ENCODE measurements around the gene TBX3. TPM values are rescaled to one million over a fixed set of nuclear protein-coding genes. Genes with fewer than 3 reads are reported as not detected.
A peak's percentile ranks its signal among the peaks of the same experiment; 100 is the strongest.

Gene TBX3
- total RNA-seq, 1 donor from 2014 or later = 55.1 TPM

DNA sequence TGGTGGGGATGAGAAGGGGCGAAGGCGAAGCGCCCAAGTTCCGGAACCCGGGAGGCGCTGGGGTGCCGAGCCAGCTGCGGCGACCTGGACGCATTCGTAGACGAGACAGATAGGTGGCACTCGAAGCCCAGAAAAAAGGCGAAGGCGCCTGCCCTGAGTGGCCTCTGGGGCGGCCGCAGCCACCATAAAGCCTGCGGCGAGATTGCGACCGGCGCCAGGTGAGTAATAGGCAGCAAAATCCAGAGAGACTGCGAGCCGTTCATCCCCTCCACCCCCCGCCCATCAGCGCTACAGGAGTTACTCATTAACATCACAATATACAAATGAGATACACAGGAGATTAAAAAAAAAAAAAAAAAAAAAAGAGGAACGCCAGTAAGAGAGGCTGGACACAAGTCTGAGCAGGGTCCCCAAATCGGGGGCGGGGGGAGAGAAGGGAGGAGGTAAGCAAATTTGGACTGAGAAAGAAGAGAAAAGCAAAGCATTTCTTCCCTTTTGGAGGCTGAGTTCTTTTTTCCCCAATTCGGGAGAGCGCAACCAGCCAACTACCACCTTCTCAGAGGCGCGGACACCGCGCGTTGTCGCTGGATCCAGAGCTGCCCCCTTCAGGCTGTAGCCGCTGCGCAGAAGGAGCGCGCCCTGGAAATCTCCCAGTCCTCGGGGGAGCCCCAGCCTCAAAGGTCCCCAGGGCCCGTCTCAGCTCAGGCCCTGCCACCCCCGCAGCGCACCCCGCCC is 15.7 kb downstream of the TBX3 start:
- DNase-seq = peak; percentile 90

DNA sequence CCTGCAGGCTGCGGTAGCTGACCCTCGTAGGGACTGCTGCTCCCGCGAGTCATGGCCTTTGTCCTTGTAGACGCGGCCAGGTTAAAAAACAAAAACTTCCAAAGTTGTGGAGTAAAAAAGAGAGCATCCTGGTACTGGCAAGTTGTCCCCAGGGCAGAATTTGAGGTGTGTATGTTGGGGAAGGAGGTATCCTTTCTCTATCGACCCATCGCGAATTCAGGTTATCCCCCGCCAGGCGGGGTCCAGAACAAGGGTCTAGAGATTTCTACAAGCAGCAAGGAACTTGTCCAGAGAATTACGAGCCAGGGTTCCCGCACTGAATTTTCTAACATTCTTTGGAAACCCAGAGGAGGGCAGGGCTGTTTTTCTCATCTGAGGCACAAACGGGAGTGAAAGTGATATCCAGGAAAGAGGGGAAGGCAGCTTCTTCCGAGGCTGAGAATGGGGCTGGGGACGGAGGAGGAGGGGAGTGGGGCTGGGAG is 16.3 kb downstream of the TBX3 start:
- no peak for DNase-seq

DNA sequence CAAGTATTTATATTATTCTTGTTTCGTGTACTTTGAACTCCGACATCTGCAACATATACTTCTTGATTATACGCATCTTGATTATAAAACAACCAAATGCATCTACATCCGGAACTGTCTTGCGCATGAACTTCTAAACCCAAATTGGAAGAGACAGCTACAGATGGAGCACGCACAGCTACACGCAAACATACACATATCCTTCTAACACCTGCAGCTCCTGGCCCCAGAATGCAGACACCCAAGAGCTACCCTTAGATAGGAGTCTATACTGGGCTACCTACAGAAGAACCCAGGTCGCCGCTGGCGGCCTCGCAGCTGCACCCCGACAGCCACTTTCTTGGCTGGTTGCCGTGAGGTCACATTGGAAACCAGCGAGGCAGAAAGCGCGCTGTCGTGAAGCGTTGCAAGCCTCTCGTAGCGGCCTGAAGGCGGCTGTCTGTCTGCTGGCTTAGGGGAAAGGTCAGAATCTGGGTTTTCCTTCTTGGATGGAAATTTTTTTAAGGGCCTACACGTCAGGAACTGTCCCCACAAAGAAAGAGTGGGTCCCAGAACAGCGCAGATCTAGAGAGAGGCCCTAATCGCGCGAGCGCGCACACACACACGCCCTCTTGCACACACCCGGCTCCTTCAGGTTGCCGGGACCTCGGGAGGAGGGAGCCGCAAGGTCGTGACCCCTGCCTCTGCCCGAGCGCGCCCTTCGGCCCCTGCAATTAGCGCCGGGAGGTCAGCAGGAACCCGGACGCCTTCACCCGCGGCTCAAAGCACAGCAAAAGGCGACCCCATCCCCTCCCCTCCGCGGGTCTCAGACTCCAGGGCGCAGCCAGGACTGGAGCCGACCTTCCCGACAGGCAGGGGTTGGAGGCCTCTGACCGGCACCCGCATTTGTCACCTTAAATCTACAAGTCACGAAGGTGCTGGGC is 17.0 kb downstream of the TBX3 start:
- DNase-seq = peak; percentile 27

DNA sequence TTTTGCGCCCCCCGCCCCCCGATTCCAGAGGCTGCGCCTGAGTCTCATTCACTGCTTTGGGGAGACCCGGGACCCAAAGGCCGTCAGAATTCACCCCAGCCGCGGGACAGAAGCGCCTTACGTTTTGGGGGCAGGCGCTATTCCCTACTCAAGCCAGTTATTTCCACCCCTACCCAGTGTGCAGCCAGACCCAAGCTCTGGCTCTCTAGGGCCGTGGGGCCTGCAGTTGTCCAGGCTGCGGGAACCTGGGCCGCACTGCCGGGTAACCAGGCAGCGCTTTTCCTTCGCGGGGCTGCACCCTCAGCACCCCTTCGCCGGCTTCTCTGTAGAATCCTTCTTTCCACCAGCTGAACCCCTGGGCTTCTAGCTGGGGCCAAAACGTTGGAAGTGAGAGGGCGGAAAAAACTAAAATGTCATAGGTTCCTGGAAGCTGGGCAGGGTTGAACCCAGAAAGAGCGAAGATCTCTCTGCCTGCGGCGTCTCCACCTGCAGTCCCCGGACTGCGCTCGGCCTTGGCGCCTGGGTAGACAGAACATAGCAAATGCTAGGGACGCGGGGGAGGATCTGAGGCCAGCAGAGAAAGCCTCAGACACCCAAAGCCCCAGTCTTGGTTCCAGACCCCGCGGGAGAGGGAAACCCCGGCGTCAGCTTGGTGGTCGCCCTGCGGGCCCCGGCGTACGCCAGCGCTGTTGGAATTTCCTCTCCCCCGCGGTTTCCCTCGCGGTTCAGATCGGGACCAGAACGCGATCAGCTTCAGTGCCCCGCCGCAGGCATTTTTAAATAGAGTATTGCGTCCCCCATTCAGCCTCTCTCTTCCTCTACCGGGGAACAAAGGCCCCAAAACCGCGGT is 18.3 kb downstream of the TBX3 start:
- DNase-seq = peak; percentile 18

DNA sequence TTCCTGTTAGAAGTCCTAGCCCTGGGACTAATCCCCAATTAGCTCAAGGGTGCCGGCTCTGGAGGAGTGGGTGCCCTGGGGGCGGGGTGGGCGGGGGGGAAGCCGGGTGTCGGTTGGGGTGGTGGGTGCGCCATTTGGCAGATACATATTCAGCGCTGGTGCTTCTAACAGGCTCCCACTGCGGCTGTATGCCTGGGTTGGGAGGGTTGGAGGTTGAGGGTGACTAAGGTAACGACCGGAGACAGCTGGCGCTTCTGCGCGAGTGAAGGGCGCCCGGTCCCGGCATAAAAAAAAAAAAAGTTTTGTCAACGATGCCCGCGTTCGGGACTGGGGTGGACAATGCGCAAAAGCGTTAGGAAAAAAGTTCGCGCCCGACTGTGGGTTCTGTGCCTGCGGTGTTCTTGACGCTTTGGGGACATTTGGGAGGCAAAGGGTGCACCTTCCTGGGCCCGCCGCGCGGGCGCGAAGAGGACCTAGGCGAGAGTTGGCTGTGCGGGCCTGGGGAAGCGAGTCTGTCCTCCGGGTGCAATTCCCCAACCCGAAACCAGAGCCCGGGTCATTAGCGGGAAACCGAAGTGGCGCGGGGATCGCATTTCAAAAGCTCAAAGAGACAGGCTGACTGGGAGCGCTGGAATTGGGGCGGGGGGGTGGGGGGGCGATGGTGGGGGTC is 19.2 kb downstream of the TBX3 start:
- peak; percentile 22 for DNase-seq

DNA sequence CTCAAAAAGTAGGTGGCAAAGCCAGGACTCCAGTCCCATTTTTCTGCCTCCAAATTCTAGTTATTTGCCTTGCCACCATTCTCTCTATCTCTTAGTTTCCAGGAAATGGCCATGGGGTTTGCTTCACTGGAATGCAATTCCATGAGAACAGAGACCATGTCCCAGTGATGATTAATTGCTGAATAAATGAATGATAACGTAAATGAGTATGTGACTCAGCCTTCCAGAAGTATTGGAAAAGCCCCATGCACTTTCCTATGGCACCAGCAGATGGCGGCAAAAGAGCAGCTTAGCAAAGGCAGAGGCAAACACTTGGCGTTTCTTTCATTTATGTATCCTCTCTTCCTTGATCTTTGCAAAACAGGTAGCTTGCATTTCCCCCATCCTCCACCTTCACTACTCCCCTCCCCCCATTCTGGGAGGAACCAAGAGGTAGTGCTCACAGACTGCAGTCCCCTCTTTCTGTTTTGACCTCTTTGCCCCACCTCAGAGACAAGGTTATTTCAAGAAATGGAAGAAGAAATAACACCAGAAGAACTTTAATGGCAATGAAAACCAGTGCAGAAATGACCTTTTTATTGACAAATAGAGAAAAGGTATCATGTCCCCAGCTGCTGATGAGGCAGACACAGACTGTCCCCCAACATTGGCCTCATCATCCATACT is 21.3 kb downstream of the TBX3 start:
- DNase-seq = peak; percentile 84

DNA sequence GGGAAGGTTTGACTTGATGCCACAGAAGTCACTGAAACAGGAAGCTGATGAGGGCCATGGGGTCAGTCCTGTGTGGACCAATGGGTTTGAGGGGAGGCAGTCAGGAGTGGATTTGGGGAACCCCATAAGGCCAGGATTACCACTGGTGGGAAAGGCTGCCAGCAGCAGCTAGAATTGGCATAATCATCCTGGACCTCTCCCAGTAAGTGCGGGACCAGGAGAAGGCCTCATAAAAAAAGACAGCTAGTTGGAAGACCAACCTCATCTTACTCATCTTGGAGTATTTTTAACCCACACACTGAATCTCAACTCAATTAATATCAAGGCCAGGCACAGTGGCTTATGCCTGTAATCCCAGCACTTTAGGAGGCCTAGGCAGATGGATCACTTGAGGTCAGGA is 22.7 kb downstream of the TBX3 start:
- no peak for DNase-seq

DNA sequence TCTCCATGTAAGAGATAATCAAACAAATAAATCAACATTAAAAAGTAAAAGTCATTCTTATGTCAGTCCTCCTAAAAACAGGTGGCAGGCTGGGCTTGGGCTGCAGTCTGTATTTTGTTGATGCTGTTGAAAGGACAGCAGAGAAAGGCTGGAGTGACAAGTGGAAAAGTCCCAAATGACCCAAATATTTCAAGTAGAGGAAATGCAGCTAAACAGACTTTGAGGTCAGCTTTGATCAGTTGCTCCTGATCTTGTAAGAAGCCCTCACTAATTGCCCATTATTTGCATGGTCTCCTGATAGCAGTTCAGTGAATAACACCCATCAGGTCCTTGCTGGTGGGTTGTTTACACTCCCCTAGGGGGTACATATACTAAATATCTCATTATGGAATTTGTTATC is 24.9 kb downstream of the TBX3 start:
- no peak for DNase-seq

DNA sequence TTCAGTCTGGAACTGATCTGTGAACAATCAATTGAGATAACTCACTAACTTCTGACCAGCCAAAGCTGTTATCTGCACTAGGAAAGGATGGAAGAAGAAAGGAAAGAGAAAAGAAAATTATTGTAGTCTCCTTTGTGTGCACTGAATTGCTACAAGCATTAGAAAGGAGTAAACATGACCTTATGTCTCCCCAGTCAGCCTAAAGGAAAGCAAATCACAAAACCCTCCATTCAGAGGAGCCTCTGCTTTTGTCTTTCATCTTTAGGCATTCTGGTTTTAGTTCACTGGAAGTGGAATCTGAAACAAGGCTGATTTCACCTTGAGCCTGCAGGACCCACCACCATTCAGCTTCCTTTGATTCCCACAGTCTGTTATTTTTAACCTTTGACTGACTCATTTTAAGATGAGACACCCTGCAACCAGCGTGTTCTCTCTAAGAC is 26.0 kb downstream of the TBX3 start:
- no peak for DNase-seq

DNA sequence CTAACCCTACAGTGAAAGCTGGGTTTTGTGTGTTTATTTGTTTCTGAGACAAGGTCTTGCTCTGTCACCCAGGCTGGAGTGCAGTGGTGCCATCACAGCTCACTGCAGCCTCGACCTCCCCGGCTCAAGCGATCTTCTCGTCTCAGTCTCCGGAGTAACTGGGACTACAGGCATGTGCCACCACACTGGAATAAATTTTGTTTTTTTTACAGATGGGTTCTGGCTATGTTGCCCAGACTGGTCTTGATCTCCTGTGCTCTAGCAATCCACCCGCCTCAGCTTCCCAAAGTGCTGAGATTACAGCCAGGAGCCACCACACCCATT is 26.4 kb downstream of the TBX3 start:
- no peak for DNase-seq

DNA sequence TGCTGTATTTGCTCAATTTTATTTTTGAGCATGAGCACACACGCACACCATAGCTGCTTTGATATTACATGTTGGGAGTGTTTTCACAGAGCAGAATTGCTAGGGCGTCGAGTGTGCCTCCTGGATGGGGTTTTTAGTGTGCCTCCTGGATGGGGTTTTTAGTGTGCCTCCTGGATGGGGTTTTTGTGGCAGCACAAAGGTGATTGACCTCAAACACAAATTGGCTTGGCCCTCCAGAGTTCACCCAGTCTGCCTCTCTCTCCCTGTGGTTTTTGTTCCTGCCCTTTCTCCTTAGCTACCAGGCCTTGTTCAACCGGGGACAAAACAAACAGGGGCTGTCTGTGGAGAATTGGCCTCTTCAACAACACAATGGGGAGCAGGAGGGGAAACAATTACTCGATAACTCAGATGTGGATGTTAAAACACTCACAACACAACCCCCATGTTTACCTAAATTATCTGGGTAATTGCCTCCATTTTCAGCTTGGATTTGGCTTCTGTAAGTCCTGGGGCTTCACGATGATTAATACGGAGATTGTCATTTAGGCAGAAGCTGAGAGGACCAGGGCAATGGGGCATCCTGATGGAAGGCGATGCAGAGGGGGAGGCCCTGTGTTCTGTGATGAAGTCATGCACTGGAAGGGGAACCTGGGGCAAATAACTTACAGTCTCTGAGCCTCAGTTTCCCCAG is 26.9 kb downstream of the TBX3 start:
- DNase-seq = no peak

DNA sequence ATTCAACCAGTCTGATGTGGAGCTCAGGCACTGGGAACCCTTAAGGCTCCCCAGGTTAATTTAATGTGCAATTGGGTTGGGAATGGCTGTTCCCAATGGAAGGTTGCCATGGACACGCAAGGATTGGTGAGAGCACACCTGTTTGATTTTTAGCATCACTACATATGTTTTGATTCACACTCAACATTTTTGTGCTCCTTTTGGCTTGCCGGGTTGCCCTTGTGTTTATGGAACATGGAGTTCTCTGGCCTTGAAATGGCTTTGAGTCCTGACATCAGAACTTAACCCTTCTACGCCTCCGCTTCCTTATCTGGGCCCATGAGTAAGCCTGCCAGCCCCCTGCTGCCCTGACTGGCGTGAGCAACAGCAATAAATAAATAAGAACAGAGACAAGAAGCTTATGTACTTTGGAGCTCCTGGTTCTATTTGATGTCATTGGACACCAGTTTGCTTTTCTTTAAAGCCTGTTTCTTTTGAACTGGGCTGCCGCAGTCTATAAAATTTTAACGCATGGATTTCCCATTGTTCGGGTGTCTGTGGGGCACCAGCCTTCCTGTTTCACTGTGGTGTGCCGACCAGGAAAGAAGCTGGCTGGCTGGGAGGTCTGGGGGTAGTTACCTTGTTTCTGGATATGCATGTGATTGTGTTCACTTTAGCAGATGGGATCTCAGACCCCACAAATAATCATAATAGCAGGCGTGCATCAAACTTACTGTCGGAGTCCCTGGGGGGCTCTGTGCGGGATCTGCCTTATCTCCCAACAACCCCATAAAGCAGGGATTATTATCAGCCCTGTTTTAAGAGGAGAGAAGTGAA is 27.8 kb downstream of the TBX3 start:
- no peak for DNase-seq

DNA sequence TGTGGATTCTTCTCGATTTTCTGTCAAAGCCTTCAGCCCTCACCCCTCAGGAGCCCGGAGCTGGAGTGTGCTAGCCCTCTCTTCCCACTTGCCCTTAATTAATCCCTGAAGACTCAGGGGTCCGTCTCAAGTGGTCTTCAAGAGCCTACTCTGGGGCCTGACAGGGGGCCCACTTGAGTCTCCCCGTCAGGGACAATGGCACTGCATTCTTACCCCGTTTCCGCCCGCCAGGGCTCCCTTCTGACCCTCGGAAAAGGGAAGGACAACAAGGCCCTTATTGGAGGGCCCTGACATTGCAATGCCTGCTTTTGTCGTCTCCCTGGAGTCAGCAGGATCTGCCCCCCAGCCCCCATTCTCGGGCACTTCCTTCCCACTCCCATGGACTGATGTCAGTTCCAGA is 34.4 kb downstream of the TBX3 start:
- no peak for DNase-seq

DNA sequence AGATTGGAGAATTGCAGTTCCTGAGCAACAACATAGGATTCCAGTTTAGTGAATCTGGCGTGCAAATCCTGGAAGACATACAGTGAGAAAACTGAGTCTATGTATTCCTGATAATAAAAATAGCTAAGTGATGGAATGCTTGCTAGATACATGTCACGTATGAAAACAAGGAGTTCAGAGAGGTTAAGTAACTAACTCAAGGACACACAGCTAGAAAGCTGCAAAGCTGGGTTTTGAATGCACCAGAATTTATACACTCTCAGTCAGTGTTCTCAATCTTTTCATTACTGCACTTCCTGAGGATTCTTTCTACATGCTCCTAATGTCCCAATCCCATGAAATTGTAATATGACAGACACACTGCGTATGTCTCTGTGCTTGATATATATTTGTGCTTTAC is 35.3 kb downstream of the TBX3 start:
- no peak for DNase-seq

DNA sequence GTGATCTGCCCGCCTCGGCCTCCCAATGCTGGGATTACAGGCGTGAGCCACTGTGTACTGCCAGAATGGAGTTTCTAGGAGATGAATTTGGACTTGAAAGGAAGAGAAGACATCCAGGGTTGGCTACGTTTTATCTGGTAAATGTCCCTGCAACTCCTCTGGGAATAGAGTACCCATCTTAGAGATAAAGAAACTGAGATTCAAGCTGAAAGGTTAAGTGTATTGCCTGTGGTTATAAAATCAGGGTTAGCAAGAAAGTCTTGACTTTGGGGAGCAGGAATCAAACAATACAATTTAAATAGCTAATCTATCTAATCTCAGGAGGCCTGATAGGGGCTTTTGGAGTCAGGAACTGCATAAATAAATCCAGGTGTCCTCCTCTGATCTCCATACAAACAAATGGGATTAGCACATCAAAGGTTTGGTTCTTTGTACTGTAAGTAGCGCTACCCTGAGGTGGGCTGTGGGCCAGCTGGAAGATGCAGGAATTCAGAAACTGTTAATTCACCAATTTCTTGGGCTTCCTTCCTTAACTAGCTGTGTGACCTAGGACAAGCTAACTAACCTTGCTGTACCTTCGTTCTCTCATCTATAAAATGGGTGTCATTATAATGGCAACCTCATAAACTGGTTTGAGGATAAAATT is 45.1 kb downstream of the TBX3 start:
- DNase-seq = no peak

DNA sequence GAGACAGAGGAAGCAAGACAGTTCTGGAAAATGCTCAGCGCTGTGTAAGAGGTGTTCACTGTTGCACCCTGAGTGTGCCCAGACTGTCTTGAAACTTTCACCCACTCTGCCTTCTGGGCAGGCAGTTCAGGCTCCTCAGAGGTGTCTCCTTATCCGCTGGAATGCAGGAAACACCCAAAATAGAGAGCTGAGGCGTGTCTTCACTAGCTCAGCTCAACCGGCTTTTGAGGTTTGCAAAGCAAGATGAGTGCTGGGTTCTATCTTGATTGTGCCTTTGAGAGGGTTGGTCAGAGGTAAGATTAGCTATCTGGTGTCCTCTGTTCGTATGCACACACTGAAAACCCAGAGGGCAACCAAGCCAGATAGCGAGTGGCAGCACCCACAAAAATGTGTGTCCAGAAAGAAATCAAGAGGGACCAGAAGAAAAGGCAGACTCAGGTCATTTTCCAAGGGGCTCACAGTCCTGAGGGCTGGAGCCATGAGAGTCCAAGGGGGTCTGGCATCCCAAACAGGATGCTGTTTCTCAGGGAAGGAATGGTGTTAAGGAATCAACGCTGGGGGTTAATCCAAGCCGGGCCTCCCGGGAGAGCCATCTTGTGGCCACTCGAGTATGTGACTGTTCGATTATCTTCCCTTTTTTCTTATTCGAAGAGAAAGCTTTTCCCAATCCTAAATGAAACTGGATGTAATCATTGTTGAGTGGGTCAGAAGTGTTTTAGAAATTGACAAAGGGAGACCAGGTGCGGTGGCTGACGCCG is 47.1 kb downstream of the TBX3 start:
- DNase-seq = peak; percentile 29

DNA sequence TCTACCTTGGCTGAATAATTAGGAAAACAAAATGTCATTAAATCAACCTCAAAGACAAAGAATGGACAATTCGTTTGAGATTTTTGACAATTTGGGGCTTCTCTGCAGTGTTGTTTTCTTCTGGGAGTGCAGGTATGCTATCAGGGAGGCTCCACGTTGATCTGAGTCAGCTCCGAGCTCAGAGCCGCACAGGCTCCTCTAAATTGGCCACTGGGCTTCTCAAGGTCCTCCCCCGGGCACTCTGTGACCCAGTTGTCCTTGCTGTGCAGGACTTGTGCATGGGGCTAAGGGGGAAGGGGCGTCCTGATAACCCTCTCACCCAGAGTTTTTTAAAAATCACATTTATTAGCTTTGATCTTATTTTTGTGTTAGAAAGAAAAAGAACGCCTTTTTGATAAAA is 52.7 kb downstream of the TBX3 start:
- no peak for DNase-seq

DNA sequence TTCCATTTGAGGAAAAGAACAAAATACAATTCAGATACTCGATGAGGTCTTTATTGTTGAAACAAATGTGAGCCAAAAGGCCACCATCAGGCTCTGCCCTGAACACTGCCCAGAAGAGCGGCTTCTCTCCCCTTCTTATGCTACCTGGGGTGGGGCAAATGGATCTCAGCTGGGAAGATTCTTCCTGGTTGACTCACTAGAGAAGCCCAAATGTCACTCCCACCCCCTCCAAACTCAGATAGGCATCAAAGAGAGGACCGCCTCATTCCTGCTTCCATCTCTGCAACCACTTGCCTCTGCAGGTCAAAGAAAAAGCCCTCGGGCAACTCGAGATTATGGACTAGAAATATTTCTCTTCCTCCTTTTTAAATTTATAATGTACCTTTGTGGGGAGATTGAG is 55.8 kb downstream of the TBX3 start:
- no peak for DNase-seq

DNA sequence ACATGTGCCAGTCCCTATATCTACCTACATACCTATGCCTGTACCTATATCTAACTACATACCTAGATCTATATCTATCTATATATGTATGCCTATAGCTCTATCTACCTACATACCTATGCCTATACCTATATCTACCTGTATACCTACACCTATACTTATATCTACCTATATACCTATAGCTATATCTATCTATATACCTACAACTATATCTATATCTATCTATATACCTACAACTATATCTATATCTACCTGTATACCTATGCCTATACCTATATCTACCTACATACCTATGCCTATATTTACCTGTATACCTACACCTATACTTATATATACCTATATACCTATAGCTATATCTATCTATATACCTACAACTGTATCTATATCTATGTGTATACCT is 56.6 kb downstream of the TBX3 start:
- DNase-seq = no peak

Measured in tongue (tissue), 2 donors.